HepG2 (cell line): ENCODE data around the gene NACAD. TPM values are rescaled to one million over a fixed set of nuclear protein-coding genes. Genes with fewer than 3 reads are reported as not detected.

Experiments used
- ATAC-seq: fragments of 200-7000 bp; cut with Tn5 transposase; 3 replicates; pipeline ENCODE4 v1.9.1; 2020; ENCODE audit warnings: mild to moderate bottlenecking, moderate library complexity
- BruUV-seq: library from RNA; stranded (reverse); fragments of 400-500 nt; replicated peaks from 2 replicates; lab custom pipeline; 2021; lab: Mats Ljungman, UMichigan
- CTCF ChIA-PET: fragments of 300-600 bp; formaldehyde crosslinking; extraction: SDS; loops from one replicate; lab custom pipeline; 2021; ENCODE audit warnings: low total read pairs, inconsistent platforms, low intra/inter-chr PET ratio; lab: Yijun Ruan, JAX
- POLR2A ChIA-PET: fragments of 350-600 bp; sonication (Branson Sonifier 250); formaldehyde crosslinking; loops from one replicate; lab custom pipeline; 2020; ENCODE audit warnings: antibody characterized with exemption, inconsistent platforms; lab: Yijun Ruan, JAX
- DNase-seq: peaks from one replicate; pipeline ENCODE4 v3.0.0-alpha.2; 2015; ENCODE audit warnings: low spot score
- FAIRE-seq: peaks from 3 replicates; lab custom pipeline; 2011; peaks lifted over from hg19 to GRCh38; lab: Jason Lieb, UNC
- H2AFZ ChIP-seq: one replicate; pipeline ENCODE4 v1.6.1; 2011; ENCODE audit warnings: low read length, inconsistent platforms
- H3K27ac ChIP-seq: fragments of 300-600 bp; 3 replicates; pipeline ENCODE4 v1.8.0; 2011; ENCODE audit warnings: mixed run types, mild to moderate bottlenecking, mixed read lengths, low read length, inconsistent platforms; ENCODE audit not compliant: insufficient read depth; ENCODE audit errors: extremely low read length
- H3K27me3 ChIP-seq, 2 experiments: fragments of 200-600 bp in 1 of 2; 2 replicates in 1 of 2; 3 replicates in 1 of 2; pipeline versions ENCODE4 v1.6.0 to v1.8.0; 2011; ENCODE audit warnings: low read length in 2 of 2, mild to moderate bottlenecking in 2 of 2, moderate library complexity in 2 of 2, inconsistent platforms in 1 of 2; ENCODE audit not compliant: insufficient read depth in 2 of 2, control insufficient read depth in 1 of 2
- H3K36me3 ChIP-seq, 2 experiments: fragments of 200-600 bp in 1 of 2; replicated peaks in 1 of 2; 2 replicates in 1 of 2; 3 replicates in 1 of 2; pipeline versions ENCODE4 v1.5.1 to v1.8.0; 2011; ENCODE audit warnings: low read length in 2 of 2, inconsistent platforms in 1 of 2; ENCODE audit not compliant: insufficient read depth in 2 of 2, control insufficient read depth in 1 of 2
- H3K4me1 ChIP-seq: 2 replicates; pipeline ENCODE4 v1.5.1; 2012; ENCODE audit warnings: low read length, inconsistent platforms; ENCODE audit not compliant: insufficient read depth
- H3K4me2 ChIP-seq: 2 replicates; pipeline ENCODE4 v1.6.0; 2011; ENCODE audit warnings: low read depth, low read length, inconsistent platforms
- H3K4me3 ChIP-seq, 3 experiments: fragments of 200-600 bp in 1 of 3; sonication (generic), shearing (Covaris generic) in 1 of 3; replicated peaks in 1 of 3; 2 replicates each; pipeline ENCODE4 v1.5.1; 2011 to 2016; ENCODE audit warnings: low read length in 3 of 3, inconsistent platforms in 2 of 3, low read depth in 2 of 3, mild to moderate bottlenecking in 2 of 3, control low read depth in 1 of 3, mixed read lengths in 1 of 3; ENCODE audit not compliant: insufficient read depth in 1 of 3
- H3K79me2 ChIP-seq: one replicate; pipeline ENCODE4 v1.6.1; 2011; ENCODE audit warnings: low read length, inconsistent platforms; ENCODE audit not compliant: insufficient read depth
- H3K9ac ChIP-seq: 2 replicates; pipeline ENCODE4 v1.6.0; 2011; ENCODE audit warnings: mild to moderate bottlenecking, low read depth, low read length, inconsistent platforms; ENCODE audit not compliant: insufficient read depth
- H3K9me3 ChIP-seq: 2 replicates; pipeline ENCODE4 v1.5.1; 2012; ENCODE audit warnings: mild to moderate bottlenecking, low read length
- H4K20me1 ChIP-seq: 2 replicates; pipeline ENCODE4 v1.6.0; 2011; ENCODE audit warnings: inconsistent platforms, mild to moderate bottlenecking, low read length, moderate library complexity; ENCODE audit not compliant: insufficient read depth
- HOXA7 ChIP-seq: sonication (generic); formaldehyde crosslinking; IDR thresholded peaks from 2 replicates; pipeline ENCODE4 v1.8.1; 2022; ENCODE audit warnings: mild to moderate bottlenecking, missing genetic modification reagents, moderate library complexity
- KDM3A ChIP-seq: IDR thresholded peaks from 2 replicates; pipeline ENCODE4 v1.6.1; 2018; ENCODE audit warnings: low read depth, missing compliant biosample characterization
- MAFK ChIP-seq, 2 experiments: IDR thresholded peaks in 1 of 2; conservative IDR thresholded peaks in 1 of 2; 2 replicates each; pipeline ENCODE4 v1.6.1; 2011; ENCODE audit warnings: improper control_type of control experiment in 2 of 2, low read length in 2 of 2
- NFIB ChIP-seq: sonication (generic); formaldehyde crosslinking; IDR thresholded peaks from 2 replicates; pipeline ENCODE4 v1.9.0; 2021; ENCODE audit warnings: missing genetic modification reagents, mild to moderate bottlenecking, borderline replicate concordance
- PRPF4 ChIP-seq: fragments of 200-400 bp; formaldehyde crosslinking; IDR thresholded peaks from 2 replicates; pipeline ENCODE4 v1.6.1; 2016; ENCODE audit warnings: low read length, low read depth; ENCODE audit not compliant: poor library complexity, severe bottlenecking
- SIX1 ChIP-seq: sonication (generic); formaldehyde crosslinking; IDR thresholded peaks from 2 replicates; pipeline ENCODE4 v1.4.0; 2020; ENCODE audit warnings: missing genetic modification reagents, borderline replicate concordance
- SNAPC4 ChIP-seq: sonication (generic); formaldehyde crosslinking; IDR thresholded peaks from 2 replicates; pipeline ENCODE4 v1.4.0; 2020; ENCODE audit warnings: mild to moderate bottlenecking, missing genetic modification reagents
- TARDBP ChIP-seq: sonication (generic); formaldehyde crosslinking; IDR thresholded peaks from 2 replicates; pipeline ENCODE4 v1.8.0; 2022; ENCODE audit warnings: mild to moderate bottlenecking, missing genetic modification reagents
- ZBTB4 ChIP-seq: sonication (generic); formaldehyde crosslinking; IDR thresholded peaks from 2 replicates; pipeline ENCODE4 v1.4.0; 2020; ENCODE audit warnings: missing genetic modification reagents, mild to moderate bottlenecking, borderline replicate concordance
- ZHX1 ChIP-seq: sonication (generic); formaldehyde crosslinking; IDR thresholded peaks from 2 replicates; pipeline ENCODE4 v1.8.1; 2022; ENCODE audit warnings: low read depth, mild to moderate bottlenecking, missing genetic modification reagents
- ZNF615 ChIP-seq: sonication (generic); formaldehyde crosslinking; IDR thresholded peaks from 2 replicates; pipeline ENCODE4 v1.5.0; 2020; ENCODE audit warnings: mild to moderate bottlenecking, missing genetic modification reagents, borderline replicate concordance
- ZNF746 ChIP-seq: sonication (generic); formaldehyde crosslinking; IDR thresholded peaks from 2 replicates; pipeline ENCODE4 v1.8.0; 2022; ENCODE audit warnings: mild to moderate bottlenecking, missing genetic modification reagents
- WGBS: methylation state at CpG from one replicate; pipeline ENCODE4 v1.1.6; 2017; ENCODE audit warnings: low lambda C conversion rate; 5-methylcytosine and 5-hydroxymethylcytosine counted together
- in situ Hi-C: cut with HindIII; loops from 2 replicates; pipeline ENCODE4 v1.10.0; 2017; ENCODE audit warnings: low pct_unique_long_range_greater_than_20kb; ENCODE audit not compliant: extremely low pct_ligation_motif_present
- intact Hi-C: fragments of 100-400 bp; cut with micrococcal nuclease; formaldehyde crosslinking; loops from one replicate; pipeline ENCODE4 v1.10.0; 2022; ENCODE audit not compliant: unreplicated experiment
- polyA plus RNA-seq, 8 experiments: library from polyadenylated mRNA; depleted of rRNA in 3 of 8; stranded (reverse) in 7 of 8; unstranded in 1 of 8; fragments of >200 nt; fragmentation: Illumina TruSeq in 4 of 8; extraction: Trizol in 4 of 8; gene quantifications; 2 replicates each; pipeline versions ENCODE4 v1.2.1 to v1.2.3, GENCODE V29; 2011 to 2016; ENCODE audit warnings: low read depth in 4 of 8, missing spikeins in 1 of 8, mixed read lengths in 1 of 8; ENCODE audit not compliant: insufficient read depth in 1 of 8
- total RNA-seq, 5 experiments: library from RNA; depleted of rRNA; stranded (reverse); fragments of >200 nt; fragmentation: Illumina TruSeq; extraction: Trizol; gene quantifications; 2 replicates each; pipeline ENCODE4 v1.2.3, GENCODE V29; 2016; ENCODE audit warnings: low read depth in 1 of 5

NACAD gene
- total and polyA plus RNA-seq, 2 of the 13 experiments (the other 11 are each of a cell fraction or from before 2014, with no cell fraction given) = 0.04 TPM; not detected in 1

- TF ChIP-seq ZBTB4 (CRISPR knock-in tag) (no peak), PRPF4 (no peak), HOXA7 (CRISPR knock-in tag) (no peak)
- TF ChIP-seq, all 625 proteins: peak for 0
Measured at GRCh38 chr7:45050198-45050597, 38.6 kb downstream of the NACAD start (continued).

- Histone ChIP-seq H3K4me2 (no peak overlapping the region), H3K4me1 (no peaks in the 10 kb centered on the region), H4K20me1 (no peaks in the 10 kb centered on the region), H3K36me3 (peaks cover 0 to 1% of the 10 kb centered on the region in 2 experiments; a peak in 2 of 5 replicates), H3K9me3 (no peaks in the 10 kb centered on the region), H2AFZ (no peak overlapping the region), H3K79me2 (no peaks in the 10 kb centered on the region), H3K27ac (no peak overlapping the region), H3K4me3 (no peak overlapping the region), H3K27me3 (no peaks in the 10 kb centered on the region), H3K9ac (no peak overlapping the region)
- ATAC-seq = no peak
- DNase-seq = no peak
- ChIA-PET POLR2A (no interaction called here), CTCF (no interaction called here)
- 100% methylated on average over 1 of the region's 1 CpG for WGBS
- FAIRE-seq = no peak
- no TSS peak for BruUV-seq
- intact Hi-C loops = no loop called here
- in situ Hi-C loops = no loop called here
- TF ChIP-seq ZNF615 (CRISPR knock-in tag) = no peak
- no peak for TF ChIP-seq NFIB (CRISPR knock-in tag)
- no peak for TF ChIP-seq TARDBP (CRISPR knock-in tag)
- no peak for TF ChIP-seq SIX1 (CRISPR knock-in tag)
- TF ChIP-seq ZHX1 (CRISPR knock-in tag) = no peak
- TF ChIP-seq MAFK (conservative IDR thresholded peaks at IDR 0.05 in 1 of 2, IDR thresholded peaks at IDR 0.05 in 1 of 2; ENCODE audit: low read length in 2 of 2) = no peak
- TF ChIP-seq ZNF746 = no peak
- no peak for TF ChIP-seq SNAPC4 (CRISPR knock-in tag)
- TF ChIP-seq KDM3A = no peak
Measured at GRCh38 chr7:45048748-45049147, 40.0 kb downstream of the NACAD start.
